Measurements from ENCODE around the gene PRKN. TPM values are rescaled to one million over a fixed set of nuclear protein-coding genes. Genes with fewer than 3 reads are reported as not detected.

The PRKN gene
- total RNA-seq, 4 donors from 2014 or later: 8.4 to 44.8 (median 12.6) TPM

- TF ChIP-seq CTCF (IDR thresholded peaks at IDR 0.05): no peak
- ATAC-seq (ENCODE audit: low FRiP score) (no peak), DNase-seq (ENCODE audit: low spot score) (no peak)
Measured at GRCh38 chr6:162056745-162057144, 670.8 kb downstream of the PRKN start.

GRCh38 chr6:162056061-162056460, 671.5 kb downstream of the PRKN start:
- ATAC-seq (ENCODE audit: low FRiP score) (no peak), DNase-seq (ENCODE audit: low spot score) (no peak)
- no peak for TF ChIP-seq CTCF (IDR thresholded peaks at IDR 0.05)

GRCh38 chr6:162055365-162055764, 672.2 kb downstream of the PRKN start:
- ATAC-seq (ENCODE audit: low FRiP score): no peak
- DNase-seq (ENCODE audit: low spot score): no peak
- no peak for TF ChIP-seq CTCF (IDR thresholded peaks at IDR 0.05)

GRCh38 chr6:162053084-162053483, 674.5 kb downstream of the PRKN start:
- DNase-seq (ENCODE audit: low spot score) (no peak), ATAC-seq (ENCODE audit: low FRiP score) (no peak)
- no peak for TF ChIP-seq CTCF (IDR thresholded peaks at IDR 0.05)

GRCh38 chr6:162050579-162050978, 677.0 kb downstream of the PRKN start:
- no peak for TF ChIP-seq CTCF (IDR thresholded peaks at IDR 0.05)
- no peak for DNase-seq (ENCODE audit: low spot score)
- ATAC-seq (ENCODE audit: low FRiP score): no peak

- DNase-seq (ENCODE audit: low spot score) (no peak), ATAC-seq (ENCODE audit: low FRiP score) (no peak)
- TF ChIP-seq CTCF (IDR thresholded peaks at IDR 0.05): no peak
Measured at GRCh38 chr6:162046324-162046723, 681.2 kb downstream of the PRKN start.

- no peak for TF ChIP-seq CTCF (IDR thresholded peaks at IDR 0.05)
- DNase-seq (ENCODE audit: low spot score): no peak
- ATAC-seq (ENCODE audit: low FRiP score): no peak
Measured at GRCh38 chr6:162032620-162033019, 694.9 kb downstream of the PRKN start.

Data from omental fat pad (tissue), 4 donors.